NCI-H526 (cell line): ENCODE data around the gene MTMR3.

ENCODE experiments used
- DNase-seq, 2 experiments: peaks; one replicate each; lab custom pipeline; 2025; lab: John Stamatoyannopoulos, UW

Gene MTMR3

DNA sequence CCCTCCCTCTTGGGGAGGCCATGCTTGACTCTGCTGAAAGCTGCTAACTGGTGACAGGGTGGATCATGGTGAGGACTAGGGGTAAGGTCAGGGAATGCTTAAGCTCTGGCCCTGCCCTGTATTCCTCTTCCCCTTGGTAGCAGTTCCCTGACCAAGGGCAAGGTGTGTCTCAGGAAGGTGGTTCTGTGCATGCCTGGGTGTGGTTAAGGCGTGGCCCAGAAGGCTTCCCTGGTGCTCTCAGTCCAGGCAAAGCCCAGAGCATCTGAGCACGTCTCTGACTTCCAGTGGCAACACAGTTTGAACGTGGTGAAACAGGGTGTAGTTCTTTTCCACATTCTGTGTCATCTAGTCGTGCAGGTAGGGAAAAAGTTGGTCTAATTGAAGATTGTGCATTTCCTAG, 144.2 kb downstream of the MTMR3 start:
- DNase-seq: no peak

DNA sequence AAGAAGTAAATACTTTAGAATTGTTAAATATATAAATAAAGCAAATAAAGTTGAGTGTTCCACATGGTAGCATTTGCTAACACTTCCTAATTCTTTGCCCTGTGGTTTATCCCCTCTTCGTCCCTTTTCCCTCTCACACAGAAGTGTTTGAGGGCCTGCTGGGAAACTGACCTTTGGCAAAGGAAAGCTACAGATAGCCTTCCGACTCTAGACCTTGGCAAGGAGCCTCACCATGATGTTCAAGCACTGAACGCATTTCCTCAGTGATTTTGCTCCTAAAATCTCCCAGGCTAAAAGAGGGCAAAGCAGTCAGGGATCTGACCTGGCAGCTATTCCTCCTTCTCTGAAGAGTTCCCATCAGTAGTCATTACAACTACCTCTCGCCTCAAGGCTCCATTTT, 144.8 kb downstream of the MTMR3 start:
- DNase-seq: no peak

- no peak for DNase-seq
Observed at GRCh38 chr22:30028731-30029130, 145.8 kb downstream of the MTMR3 start.

DNA sequence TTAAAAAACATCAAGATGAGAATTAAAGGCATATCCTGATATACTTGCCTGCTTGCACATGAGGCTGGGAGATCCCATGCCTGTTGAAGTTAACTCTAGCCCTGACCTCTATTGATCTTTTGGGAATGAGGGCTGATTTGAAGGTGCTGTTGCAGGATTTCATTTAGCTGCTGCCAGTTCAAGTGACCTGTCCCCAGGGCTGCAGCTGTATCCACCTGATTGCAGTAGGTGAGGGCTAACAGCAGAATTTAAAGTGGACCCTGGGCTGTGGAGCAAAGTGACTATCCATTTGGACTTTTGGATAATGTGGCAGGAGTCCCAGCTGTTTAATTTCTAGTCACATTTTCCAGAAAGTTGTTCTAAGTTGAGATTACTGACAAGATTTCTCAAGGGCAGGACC, 146.5 kb downstream of the MTMR3 start:
- no peak for DNase-seq

- no peak for DNase-seq
Observed at GRCh38 chr22:30030329-30030728, 147.4 kb downstream of the MTMR3 start.

DNA sequence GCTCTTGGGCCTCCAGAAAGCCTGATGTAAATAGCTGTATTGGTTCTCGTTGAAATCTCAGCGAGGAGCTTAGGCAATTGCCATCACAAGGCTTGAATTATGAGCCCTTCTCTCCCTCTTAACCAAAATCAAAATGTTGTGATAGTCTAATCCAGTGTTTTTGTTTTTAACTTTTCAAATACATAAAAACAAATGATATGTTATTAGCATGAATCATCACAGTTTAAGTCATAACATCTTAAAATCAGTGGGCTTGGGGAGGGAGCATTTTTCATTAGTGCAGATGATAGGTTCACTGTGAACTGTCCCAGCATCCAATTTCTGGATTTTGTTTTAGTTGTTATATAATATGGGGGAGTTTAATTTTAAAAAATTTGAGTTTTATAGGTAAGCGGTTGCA, 148.4 kb downstream of the MTMR3 start:
- DNase-seq: no peak

DNA sequence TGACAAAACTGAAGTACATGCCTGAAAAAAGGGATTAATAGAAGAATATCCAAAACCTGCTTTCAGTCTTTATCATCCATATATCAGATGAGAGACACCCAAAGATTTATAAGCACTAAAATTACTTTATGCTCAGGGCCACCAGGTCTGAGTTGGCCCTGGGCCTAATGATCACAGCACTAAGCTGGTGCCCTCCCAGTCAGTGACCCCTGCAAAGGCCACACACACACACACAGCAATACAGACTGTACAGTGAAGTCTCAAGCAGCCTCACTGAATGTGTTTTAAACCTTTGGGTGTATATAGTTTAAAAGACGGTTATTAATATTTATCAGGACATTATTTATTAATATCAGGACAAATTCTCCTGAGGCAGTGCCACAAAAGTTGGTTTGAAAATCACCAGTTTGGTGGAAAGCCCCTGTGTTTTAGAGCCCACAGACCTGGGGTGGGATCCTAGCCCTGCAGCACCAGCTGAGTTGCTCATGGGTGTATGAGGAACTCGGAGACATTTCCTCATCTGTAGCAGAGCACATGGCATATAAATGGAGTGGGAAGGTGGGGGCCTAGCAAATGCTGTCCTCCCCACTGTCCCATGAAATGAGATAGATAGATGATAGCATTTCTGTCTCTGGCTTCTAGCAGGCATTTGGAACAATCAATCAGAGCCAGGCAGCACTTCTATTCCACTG, 148.9 kb downstream of the MTMR3 start:
- no peak for DNase-seq

GRCh38 chr22:30033137-30033536, 150.2 kb downstream of the MTMR3 start:
- DNase-seq: no peak

- no peak for DNase-seq
Observed at GRCh38 chr22:30033901-30034300, 150.9 kb downstream of the MTMR3 start.

GRCh38 chr22:30036656-30037055, 153.7 kb downstream of the MTMR3 start:
- DNase-seq: no peak

DNA sequence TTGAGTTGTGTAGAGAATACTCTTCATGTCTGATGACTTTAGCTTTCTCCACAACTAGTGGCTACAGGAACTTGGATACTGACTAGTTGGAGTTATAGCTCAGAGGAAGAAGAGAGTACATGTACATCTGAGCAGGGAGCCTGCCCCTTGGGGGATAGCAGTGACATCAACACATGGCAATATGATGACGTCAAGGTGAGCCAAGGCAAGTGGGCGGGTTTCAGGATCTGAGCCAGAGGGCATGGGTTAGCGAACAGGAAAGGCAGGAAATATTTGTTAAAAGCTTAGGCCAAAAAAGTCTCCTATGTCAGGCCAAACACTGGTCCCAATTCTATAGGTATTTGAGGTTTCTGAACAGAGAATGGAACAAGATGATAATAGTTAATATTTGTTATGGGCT, 155.2 kb downstream of the MTMR3 start:
- DNase-seq: no peak

DNA sequence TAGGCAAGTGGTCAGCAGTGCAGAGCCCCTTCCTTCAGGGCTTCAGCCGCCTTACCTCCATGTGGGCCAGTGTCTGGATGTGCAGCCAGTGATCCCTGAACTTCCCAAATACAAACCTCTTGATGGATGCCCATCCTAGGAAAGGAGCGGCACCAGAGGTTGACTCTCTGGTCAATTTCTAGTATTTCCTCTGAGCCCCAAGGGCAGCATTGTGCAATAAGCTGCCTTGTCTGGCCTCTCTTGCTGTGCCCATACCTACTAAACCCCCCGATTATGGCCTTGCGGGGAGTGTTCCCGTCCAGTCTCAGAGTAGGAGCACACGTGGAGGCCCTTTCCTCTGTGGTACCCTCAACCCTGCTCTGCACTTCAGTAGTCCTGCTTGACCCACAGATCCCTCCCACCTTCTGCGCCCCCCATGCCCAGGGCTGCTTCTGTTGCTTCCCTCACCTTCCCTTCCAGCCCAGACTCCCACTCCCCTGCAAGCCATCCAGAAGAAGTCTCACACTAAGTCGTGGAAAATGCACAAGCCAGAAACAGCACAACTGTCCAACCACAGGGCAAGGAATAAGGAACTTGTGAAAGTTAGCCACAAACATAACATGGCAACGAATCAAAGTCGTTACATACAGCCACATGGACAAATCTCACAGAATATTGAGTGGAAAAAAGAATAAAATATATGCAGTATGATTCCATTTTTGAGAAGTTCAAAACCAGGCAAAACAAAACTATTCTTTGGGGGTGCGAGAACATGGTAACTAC, 157.7 kb downstream of the MTMR3 start:
- DNase-seq: no peak

GRCh38 chr22:30041475-30041874, 158.5 kb downstream of the MTMR3 start:
- DNase-seq: no peak

- DNase-seq: no peak
Observed at GRCh38 chr22:30041881-30042280, 158.9 kb downstream of the MTMR3 start.

DNA sequence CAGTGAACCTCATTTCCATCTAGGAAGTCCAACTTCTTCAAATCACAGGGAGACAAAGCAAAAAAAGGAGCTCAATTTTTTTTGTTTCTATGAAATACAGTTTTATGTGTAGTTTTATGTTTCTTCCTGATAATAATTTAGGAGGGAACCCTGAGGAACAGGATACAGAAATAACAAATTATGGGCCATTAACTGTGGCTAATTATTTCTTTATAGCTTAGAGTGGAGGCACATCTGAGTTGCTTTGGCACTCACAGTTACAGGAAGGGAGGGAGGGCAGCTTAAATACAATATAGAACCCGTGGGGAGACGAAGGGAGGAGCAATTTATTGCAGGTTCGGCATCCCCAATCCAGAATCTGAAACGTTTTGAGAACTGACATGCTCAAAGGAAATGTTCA, 160.2 kb downstream of the MTMR3 start:
- no peak for DNase-seq

- no peak for DNase-seq
Observed at GRCh38 chr22:30044369-30044768, 161.4 kb downstream of the MTMR3 start.

DNA sequence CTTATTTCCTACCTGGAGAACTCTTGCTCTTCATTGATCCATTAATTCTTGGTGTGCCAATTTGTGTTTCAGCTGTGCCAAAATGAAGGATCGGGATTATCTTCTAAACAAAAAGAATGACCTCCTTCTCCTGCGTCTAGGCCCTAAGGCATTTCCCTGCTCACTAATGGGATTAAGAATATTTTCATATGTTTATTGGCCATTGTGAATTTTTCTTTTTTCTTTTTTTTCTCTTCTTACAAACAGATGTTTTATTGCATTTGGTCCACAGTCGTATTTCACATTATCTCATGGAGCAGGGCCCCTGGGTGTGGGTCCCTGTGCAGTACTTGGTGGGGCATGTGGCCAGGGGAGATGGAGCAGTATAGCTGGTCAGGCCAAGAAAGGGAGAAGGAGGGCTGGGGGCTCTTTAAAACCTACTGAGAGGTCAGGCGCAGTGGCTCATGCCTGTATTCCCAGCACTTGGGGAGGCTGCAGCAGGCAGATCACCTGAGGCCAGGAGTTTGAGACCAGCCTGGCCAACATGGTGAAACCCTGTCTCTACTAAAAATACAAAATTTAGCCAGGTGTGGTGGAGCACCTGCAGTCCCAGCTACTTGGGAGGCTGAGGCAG, 162.0 kb downstream of the MTMR3 start:
- no peak for DNase-seq

DNA sequence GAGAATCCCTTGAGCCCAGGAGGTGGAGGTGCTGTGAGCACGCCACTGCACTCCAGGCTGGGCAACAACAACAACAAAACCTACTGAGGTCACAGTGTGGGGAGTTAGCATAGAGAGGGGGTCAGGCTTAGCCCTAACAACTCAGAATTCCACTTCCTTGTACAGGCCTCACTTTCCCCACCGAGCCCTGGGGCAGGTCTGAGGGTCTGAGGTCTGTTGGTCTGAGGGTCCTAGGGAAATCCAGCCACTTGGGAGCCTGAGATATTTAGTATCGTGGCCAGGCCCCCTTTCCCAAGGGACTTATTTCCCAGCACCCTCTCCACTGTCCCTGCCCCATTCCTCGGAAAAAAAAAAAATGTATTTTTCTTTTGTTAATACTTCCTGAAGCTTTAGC, 162.5 kb downstream of the MTMR3 start:
- no peak for DNase-seq

- no peak for DNase-seq
Observed at GRCh38 chr22:30045901-30046715, 163.1 kb downstream of the MTMR3 start.

GRCh38 chr22:30046716-30047363, 163.9 kb downstream of the MTMR3 start:
- DNase-seq: no peak

- DNase-seq: no peak
Observed at GRCh38 chr22:30047364-30047738, 164.4 kb downstream of the MTMR3 start.

DNA sequence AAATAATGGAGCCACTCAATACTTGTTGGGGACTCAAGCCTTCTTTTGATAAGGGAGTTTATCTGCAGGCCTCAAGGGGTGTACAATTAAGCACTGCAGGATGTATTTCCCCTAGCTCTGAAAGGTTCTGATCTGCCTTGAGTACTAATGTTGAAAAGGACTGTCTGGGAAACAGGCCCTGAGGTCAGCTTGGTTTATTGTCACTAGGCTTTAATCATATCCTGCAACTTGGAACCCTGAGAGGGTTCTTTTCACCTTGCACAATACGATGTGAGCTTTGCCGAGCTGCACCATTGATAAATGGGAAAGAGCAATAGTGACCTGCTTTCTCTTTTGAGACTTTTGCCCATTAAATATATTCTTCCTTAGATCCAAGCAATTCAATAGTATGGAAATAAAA, 165.7 kb downstream of the MTMR3 start:
- DNase-seq: no peak
